Measurements from ENCODE around the gene CLUH. TPM values are rescaled to one million over a fixed set of nuclear protein-coding genes. Genes with fewer than 3 reads are reported as not detected.
A peak's percentile ranks its signal among the peaks of the same experiment; 100 is the strongest.

Gene CLUH
- total and polyA plus RNA-seq, 9 donors, result 11.5 to 57.9 (median 42.6) TPM

DNA sequence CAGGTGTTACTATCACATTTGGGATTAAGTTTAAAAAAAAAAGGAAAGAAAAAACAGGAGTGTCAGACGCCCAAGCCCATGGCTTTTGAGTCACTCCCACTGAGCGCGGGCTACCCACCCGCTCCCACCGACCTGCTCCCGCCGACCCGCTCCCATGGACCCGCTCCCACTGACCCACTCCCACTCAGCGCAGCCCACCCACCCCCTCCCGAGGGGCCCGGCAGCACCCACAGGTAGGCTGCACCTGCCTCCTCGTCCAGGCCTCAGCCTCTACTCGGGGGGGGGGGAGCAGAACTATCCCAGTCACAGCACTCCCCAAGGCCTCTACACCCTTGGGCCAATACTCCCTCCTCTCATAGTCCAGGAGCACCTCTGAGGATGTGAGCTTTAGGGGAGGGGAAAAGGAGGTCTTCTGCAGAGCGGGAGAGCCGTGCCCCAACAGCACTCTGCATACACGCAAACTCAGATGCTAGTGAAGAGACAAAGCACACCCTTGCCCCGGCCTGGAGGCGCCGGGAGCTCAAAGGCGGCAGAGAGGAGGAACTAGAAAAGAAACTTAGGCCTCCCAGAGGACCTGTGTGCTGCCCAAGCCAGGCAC lies 2.9 kb downstream of the CLUH start:
- 69 to 78% (median 71%) methylated on average over 21 of the region's 21 CpGs for WGBS, 3 donors
- intact Hi-C loops (cut with DNase I), result loop anchor here in 1 of 4 donors (10.0 kb wide), 1 partner anchor 114 kb away; the partner anchor contains the start of gene PAFAH1B1
- no peaks in the 10 kb centered on the region for H3K27me3 ChIP-seq
- peaks cover 23% of the 10 kb centered on the region for H3K4me1 ChIP-seq (ENCODE audit: insufficient read depth)
- H3K27ac ChIP-seq, result peak overlapping the region; percentile 29 to 33
- H3K9me3 ChIP-seq, result no peaks in the 10 kb centered on the region
- H3K4me3 ChIP-seq, result no peak overlapping the region
- no peaks in the 10 kb centered on the region for H3K36me3 ChIP-seq
- TF ChIP-seq EP300 (IDR thresholded peaks at IDR 0.05), result no peak
- TF ChIP-seq, protein P1, sequence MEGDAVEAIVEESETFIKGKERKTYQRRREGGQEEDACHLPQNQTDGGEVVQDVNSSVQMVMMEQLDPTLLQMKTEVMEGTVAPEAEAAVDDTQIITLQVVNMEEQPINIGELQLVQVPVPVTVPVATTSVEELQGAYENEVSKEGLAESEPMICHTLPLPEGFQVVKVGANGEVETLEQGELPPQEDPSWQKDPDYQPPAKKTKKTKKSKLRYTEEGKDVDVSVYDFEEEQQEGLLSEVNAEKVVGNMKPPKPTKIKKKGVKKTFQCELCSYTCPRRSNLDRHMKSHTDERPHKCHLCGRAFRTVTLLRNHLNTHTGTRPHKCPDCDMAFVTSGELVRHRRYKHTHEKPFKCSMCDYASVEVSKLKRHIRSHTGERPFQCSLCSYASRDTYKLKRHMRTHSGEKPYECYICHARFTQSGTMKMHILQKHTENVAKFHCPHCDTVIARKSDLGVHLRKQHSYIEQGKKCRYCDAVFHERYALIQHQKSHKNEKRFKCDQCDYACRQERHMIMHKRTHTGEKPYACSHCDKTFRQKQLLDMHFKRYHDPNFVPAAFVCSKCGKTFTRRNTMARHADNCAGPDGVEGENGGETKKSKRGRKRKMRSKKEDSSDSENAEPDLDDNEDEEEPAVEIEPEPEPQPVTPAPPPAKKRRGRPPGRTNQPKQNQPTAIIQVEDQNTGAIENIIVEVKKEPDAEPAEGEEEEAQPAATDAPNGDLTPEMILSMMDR (IDR thresholded peaks at IDR 0.05), result no peak
- no peak for TF ChIP-seq POLR2A (IDR thresholded peaks at IDR 0.05)
- peak in 2 of 5 donors; percentile 40 to 45 for DNase-seq

GRCh38 chr17:2707721-2708584 lies 3.6 kb downstream of the CLUH start:
- H3K4me1 ChIP-seq (ENCODE audit: insufficient read depth), result peaks cover 23% of the 10 kb centered on the region
- intact Hi-C loops (cut with DNase I), result loop anchor here in 1 of 4 donors (10.0 kb wide), 1 partner anchor 113 kb away; the partner anchor contains the start of gene PAFAH1B1
- H3K36me3 ChIP-seq, result no peaks in the 10 kb centered on the region
- H3K9me3 ChIP-seq, result no peaks in the 10 kb centered on the region
- TF ChIP-seq EP300 (IDR thresholded peaks at IDR 0.05) (no peak), POLR2A (IDR thresholded peaks at IDR 0.05) (no peak)
- TF ChIP-seq, protein P1 (IDR thresholded peaks at IDR 0.05), result peak in 1 of 3 donors; percentile 24
- H3K4me3 ChIP-seq, result no peak overlapping the region
- WGBS, 3 donors, result 60 to 61% (median 61%) methylated on average over 7 to 13 of the region's 13 CpGs
- DNase-seq, result peak in 2 of 5 donors; percentile 63 to 66
- peak overlapping the region in 1 of 2 donors; percentile 33 for H3K27ac ChIP-seq
- H3K27me3 ChIP-seq, result no peaks in the 10 kb centered on the region

- Histone ChIP-seq H3K4me3 (no peak overlapping the region), H3K27me3 (no peaks in the 10 kb centered on the region), H3K36me3 (no peaks in the 10 kb centered on the region), H3K27ac (peak overlapping the region in 1 of 2 donors; percentile 33), H3K9me3 (no peaks in the 10 kb centered on the region), H3K4me1 (ENCODE audit: insufficient read depth) (peaks cover 17% of the 10 kb centered on the region)
- DNase-seq, result peak in 2 of 5 donors; percentile 38 to 39
- intact Hi-C loops (cut with DNase I), result loop anchor here in 1 of 4 donors (10.0 kb wide), 1 partner anchor 112 kb away; the partner anchor contains the start of gene PAFAH1B1
- WGBS, 3 donors, result 56 to 72% (median 60%) methylated on average over 21 of the region's 21 CpGs
- TF ChIP-seq, protein P1 (IDR thresholded peaks at IDR 0.05), result no peak
- TF ChIP-seq POLR2A (IDR thresholded peaks at IDR 0.05), result no peak
- TF ChIP-seq EP300 (IDR thresholded peaks at IDR 0.05), result no peak
These were observed 4.6 kb downstream of the CLUH start for GRCh38 chr17:2706911-2707510.

Data from ovary (tissue), 9 donors.